Activated T-cell treated with anti-CD3 and anti-CD28 coated beads for 4 hours (primary cell): ENCODE measurements around the gene HSPA4.
"Not testable (repeated sequence)": the region's sequence is repeated elsewhere in the genome, so short reads cannot be mapped to it uniquely, and the experiment has no call there.

ENCODE experiments used
- DNase-seq: peaks from one replicate; pipeline ENCODE4 v3.0.0-alpha.2; 2020

Gene HSPA4

DNA sequence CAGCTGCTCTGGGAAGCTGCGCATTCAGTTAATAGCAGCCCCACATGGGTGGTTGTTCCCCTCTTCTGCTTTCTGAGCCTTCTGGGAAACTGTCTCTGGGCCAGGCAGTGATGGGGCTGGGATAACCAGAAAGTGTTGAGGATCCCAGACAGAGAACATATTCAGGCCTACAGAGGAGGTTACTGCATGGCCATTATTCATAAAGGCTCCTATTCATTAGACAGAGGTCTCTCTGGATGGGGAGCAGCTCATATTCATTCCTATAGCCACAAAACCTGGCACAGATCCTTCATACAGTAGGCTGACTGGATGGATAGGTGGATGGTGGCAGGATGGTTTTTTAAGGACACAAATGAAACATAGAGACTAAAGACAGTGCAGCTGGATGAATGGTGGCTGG, 76.3 kb downstream of the HSPA4 start:
- no peak for DNase-seq

GRCh38 chr5:133129289-133129688, 77.5 kb downstream of the HSPA4 start:
- no peak for DNase-seq

- no peak for DNase-seq
Measured at GRCh38 chr5:133129950-133130349, 78.1 kb downstream of the HSPA4 start.

DNA sequence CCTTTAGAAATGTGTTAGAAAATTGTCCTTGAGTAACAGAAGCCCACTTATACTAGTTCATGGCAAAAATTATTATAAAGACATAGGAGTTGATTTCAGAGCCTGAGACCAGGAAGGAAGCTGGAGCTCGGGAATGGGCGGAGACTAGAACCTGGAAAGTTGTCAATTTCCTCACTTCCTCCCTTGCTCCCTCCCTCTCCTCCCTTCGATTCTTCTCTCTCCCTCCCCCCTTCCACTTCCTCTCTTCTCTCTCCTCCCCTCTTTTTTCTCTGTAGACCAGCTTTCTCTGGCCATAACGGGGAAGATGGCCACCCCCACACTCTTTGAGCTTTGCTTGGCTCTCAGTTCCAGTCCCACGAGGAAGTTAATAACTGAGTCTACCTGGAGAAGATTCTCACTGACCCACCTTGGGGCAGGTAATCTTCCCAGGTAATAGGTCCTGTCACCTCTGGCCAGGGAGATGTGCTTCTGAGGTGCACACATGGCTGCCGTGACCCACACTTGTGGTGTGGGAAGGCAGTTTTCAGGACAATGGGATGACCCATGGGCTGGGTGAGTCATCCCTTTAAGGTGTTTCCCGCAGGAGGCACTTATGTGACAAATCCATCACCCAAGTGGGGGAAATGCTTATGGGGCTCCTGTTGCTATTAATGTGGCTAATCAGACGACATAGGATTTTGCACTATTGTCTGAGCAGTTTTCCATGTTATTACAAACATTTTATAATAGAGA, 78.7 kb downstream of the HSPA4 start:
- no peak for DNase-seq

DNA sequence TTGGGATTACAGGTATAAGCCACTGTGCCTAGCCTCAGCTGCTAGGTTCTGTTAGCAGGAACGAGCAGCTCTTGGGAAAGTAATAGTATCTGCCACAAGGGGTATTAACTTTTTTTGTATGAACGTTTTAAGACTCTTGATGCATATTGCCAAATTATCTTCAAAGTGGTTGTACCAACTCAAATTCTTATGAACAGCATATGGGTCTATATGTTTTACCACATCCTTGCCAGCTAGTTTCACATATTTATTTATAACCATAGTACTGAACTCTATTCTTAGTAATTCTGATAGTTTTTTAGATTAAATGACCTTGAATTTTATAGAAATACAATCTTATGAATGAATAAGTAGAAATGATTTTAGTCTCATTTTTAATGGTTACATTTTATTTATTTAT, 80.9 kb downstream of the HSPA4 start:
- DNase-seq = no peak

DNA sequence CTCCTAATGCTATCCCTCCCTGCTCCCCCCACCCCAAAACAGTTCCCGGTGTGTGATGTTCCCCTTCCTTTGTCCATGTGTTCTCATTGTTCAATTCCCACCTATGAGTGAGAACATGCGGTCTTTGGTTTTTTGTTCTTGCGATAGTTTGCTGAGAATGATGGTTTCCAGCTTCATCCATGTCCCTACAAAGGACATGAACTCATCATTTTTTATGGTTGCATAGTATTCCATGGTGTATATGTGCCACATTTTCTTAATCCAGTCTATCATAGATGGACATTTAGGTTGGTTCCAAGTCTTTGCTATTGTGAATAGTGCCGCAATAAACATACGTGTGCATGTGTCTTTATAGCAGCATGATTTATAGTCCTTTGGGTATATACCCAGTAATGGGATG, 81.4 kb downstream of the HSPA4 start:
- DNase-seq = not testable (repeated sequence)

GRCh38 chr5:133136890-133137289, 85.1 kb downstream of the HSPA4 start:
- DNase-seq = not testable (repeated sequence)

DNA sequence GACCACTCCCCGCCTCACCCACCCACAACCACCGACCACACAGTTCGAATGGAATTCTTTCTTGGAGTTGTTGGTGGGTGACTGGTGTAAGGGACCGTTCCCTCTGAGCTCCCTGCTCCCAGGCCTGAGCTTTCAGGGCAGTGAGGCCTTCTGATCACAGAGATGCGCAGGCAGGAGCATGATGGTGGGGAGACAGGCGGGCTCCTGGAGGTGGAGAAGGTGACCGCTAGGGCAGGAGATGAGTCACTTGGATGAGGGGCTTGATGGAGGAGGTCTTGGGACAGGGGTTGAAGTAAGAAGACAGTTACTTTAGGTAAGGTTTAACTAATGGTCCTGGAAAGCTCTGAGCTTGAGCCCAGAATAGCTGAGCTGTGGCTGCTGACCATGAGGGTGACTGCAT, 88.5 kb downstream of the HSPA4 start:
- DNase-seq = no peak

GRCh38 chr5:133141746-133142145, 89.9 kb downstream of the HSPA4 start:
- no peak for DNase-seq

DNA sequence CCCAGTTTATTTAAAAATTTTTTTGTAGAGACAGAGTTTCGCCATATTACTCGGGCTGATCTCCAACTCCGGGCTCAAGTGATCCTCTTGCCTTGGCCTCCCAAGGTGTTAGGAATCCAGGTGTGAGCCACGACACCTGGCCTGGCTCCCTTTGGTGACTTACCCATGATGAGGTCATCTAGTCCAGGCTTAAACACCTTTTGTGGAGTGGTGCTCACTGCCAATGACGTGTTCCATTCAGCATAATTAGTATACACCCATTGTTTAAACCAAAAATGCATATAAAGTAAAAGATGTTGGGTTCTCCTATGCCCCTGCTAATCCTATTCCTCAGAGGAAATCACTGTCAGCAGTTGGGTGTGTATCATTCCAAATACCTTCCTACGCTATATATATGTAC, 91.0 kb downstream of the HSPA4 start:
- DNase-seq = no peak

- no peak for DNase-seq
Measured at GRCh38 chr5:133144245-133144981, 92.6 kb downstream of the HSPA4 start.

DNA sequence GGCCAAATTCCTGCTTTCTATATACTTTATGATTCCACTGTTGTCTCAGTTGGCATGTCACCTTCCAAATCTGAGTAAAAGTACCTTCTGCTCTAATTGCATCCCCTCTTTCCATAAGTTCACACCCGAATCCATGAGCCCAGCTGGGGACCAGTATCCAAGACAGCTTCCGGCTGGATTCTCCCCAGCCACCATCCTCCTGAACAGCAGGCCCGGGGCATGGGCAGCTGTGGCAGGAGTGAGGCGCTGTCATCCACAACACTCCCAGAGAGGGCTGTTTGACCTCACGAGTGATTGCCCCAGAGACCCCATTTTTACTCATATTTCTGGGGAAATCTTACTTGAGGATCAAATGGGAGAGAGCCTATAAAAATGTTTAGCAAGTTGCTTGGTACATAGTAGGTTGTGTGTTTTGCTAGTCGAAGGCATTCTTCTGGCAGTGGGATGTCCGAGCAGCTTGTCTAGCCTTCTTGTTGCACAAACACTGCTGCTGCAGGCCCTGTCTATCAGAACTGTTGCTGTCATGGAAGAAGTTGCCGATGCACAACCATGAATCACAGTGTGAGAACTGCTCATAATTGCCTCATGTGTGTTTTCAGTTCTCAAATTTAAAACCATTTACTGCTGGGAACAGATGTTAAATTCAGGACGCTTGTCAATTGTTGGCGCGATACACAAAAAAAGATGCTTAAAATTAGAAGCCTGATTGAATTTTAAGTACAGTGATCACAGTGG, 93.8 kb downstream of the HSPA4 start:
- DNase-seq = no peak

- DNase-seq = no peak
Measured at GRCh38 chr5:133147411-133147810, 95.6 kb downstream of the HSPA4 start.

DNA sequence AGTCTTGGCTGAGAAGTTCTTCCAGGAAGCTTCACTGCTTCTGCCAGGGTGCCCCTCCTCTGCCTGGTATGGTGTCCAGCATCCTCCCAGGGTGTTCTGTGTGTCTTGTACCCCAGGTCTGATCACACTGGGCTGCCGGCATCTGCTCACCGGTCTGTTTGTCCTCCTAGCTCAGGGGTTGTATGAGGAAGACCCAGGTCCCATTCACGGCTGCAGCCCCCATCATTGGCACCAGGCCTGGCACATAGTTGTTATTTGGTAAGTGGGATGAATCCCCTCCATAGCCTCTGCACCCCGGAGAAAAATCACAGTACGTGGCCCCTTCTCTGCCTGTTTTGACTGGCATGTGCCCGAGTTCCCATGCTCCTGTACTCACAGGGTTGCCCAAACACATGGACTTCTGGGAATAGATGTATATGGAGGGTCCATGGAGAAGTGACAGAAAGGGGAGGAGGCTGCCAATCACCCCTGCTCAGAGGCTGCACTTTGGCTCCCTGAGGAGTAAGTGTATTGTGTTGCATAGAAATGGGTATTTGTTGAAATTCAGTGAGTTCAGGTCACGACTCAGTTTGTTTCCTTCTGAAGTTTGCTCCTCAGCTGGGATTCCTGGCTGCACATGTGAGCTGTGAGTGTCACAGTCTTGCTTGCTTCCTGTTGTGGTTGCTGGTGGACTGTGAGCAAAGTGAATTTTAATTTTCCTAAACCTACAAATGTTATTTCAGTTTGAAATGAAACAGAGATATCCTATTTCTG, 96.2 kb downstream of the HSPA4 start:
- no peak for DNase-seq

DNA sequence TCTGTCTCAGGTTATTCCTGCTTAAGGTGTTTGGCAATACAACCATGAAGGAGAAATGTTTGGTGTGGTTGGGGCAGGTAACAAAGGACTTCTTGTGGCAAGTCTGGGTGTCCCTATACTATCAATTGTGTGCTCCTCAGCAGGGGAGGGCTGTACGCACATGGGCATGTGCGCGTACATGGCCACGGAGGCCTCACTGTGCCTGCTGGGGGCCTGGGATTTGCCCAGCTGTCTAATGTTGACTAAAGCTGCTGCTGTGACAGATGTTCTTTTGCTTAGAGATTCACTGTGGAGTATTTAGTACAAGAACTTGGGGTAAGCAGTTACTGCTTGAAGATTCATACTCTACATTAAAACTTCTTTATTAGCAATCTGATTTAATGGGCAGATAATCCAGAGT, 97.5 kb downstream of the HSPA4 start:
- DNase-seq = no peak

DNA sequence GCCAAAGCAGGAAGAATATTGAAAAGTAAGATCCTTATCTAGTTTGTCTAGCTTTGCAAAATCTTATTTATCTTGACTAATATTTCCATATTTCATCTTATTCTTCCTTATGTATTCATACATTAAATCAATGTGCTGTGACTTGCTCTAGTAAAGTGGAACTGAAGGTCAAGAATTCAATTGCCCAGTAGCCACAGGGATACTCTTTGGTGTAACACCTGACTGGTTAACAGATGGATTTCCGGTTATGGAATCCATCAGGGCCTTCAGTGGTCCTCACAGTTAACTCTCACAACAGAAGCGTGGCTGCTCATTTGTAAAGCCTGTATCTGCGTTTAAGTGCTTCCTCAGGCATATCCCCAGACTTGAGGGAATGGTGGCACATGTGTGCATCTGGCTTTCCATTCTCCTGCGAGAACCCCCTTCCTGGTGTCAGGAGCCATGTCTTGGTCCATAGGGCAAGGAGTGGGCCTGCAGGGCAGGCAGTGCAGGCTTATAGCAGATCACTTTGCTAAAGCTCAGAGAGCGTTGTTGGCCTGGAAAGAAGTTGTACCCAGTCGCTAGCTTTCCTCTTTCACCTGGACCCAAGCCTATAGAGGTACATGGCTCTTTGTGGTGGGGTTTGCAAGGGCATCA, 99.2 kb downstream of the HSPA4 start:
- DNase-seq = no peak

DNA sequence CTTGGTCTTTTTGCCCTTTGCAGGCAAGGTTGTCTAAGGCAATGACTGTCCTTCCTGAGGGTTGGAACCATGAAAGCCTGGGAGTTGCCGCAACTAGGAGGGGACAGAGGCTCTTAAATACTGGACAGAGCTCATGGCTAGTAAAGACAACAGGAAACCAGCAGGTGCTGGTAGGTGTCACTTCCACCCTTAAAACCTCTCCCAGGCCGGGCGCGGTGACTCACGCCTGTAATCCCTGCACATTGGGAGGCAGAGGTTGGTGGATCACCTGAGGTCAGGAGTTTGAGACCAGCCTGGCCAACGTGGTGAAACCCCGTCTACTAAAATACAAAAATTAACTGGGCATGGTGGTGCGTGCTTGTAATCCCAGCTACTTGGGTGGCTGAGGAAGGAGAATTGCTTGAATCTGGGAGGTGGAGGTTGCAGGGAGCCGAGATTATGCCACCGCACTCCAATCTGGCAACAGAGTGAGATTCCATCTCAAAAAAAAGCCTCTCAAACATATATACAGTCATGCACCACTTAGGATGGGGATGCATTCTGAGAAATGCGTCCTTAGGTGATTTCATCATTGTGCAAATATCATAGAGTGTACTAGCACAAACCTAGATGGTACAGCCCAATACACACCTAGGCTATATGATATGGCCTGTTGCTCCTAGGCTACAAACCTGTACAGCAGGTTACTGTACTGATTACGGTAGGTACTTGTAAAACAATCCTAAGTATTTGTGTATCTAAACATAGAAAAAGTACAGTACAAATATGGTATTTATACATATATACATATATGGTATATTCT, 102.7 kb downstream of the HSPA4 start:
- no peak for DNase-seq

DNA sequence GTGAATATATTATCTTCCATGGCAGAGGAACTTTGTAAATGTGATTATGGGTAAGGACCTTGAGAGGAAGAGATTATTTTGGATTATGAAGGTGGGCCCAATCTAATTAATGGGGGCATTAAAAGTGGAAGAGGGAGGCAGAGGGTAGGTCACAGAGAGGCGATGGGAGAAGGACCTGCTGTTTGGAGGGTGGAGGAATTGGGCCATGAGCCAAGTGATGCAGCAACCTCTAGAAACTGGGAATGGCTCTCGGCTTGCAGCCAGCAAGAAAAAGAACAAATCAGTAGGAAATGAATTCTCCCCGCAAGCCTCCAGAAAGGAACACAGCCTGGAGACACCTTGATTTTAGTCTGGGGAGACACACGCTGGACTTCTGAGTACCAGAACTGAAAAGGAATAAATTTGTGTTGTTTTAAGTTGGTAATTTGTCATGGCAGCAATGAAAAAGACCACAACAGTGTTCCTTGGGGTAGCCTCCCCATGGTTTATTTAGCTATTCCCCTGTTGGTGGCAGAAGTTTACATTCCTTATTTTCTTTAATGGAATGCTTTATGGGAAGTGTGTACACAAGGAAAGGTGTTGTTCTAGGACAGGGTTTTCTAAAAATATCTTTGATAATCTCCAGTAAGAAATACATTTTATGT, 103.6 kb downstream of the HSPA4 start:
- no peak for DNase-seq
